22Rv1 (cell line): Measurements from ENCODE around the gene RNF213.

ENCODE experiments used
- CTCF ChIP-seq: fragments of 450-650 bp; IDR thresholded peaks from 2 replicates; pipeline ENCODE4 v1.5.1; 2017; ENCODE audit warnings: mild to moderate bottlenecking
- ZFX ChIP-seq: fragments of 450-650 bp; IDR thresholded peaks from 2 replicates; pipeline ENCODE4 v1.6.1; 2017; ENCODE audit warnings: antibody characterized with exemption, borderline replicate concordance

DNA sequence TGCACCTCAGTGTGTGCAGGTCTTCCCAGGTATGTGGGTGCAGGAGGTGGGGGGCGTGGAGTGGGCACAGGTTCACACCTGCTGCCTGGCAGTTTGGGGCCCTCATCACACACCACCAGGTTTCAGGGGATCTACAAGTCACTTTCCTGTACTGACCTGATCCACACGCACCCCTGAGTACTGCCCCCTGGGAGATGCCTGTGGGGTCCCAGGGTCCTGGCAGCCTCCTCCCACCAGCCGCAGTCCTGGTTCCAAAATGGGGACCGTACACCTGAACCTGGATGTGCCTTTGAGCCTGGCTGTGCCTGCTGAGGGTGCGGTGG is 25.9 kb downstream of the RNF213 start:
- TF ChIP-seq CTCF: no peak
- no peak for TF ChIP-seq ZFX
